Endothelial cell of umbilical vein (primary cell): Measurements from ENCODE around the gene INPP5A. TPM values are rescaled to one million over a fixed set of nuclear protein-coding genes. Genes with fewer than 3 reads are reported as not detected.

ENCODE experiments used
- BruUV-seq: library from RNA; stranded (reverse); fragments of 400-500 nt; replicated peaks from 2 replicates; lab custom pipeline; 2021; lab: Mats Ljungman, UMichigan
- CTCF ChIA-PET: fragments of 300-600, 350-600 bp; sonication (Branson Sonifier 250); formaldehyde crosslinking; loops from one replicate; lab custom pipeline; 2021; ENCODE audit warnings: antibody characterized with exemption, inconsistent platforms; lab: Charles Lee
- POLR2A ChIA-PET: fragments of 300-600, 350-600 bp; sonication (Branson Sonifier 250); formaldehyde crosslinking; loops from one replicate; lab custom pipeline; 2021; ENCODE audit warnings: antibody characterized with exemption, inconsistent platforms; lab: Charles Lee
- DNase-seq: peaks from one replicate; pipeline ENCODE4 v3.0.0-alpha.2; 2011; ENCODE audit warnings: low read depth, low spot score
- FAIRE-seq: peaks from 2 replicates; lab custom pipeline; 2011; peaks lifted over from hg19 to GRCh38; lab: Jason Lieb, UNC
- H2AFZ ChIP-seq: 2 replicates; pipeline ENCODE4 v1.6.0; 2012; ENCODE audit warnings: low read depth, low read length, control low read depth, inconsistent platforms
- H3K27ac ChIP-seq: 2 replicates; pipeline ENCODE4 v1.5.1; 2011; ENCODE audit warnings: low read depth, mild to moderate bottlenecking, control low read depth, low read length, moderate library complexity; ENCODE audit not compliant: insufficient read depth
- H3K27me3 ChIP-seq, 2 experiments: 2 replicates each; pipeline versions ENCODE4 v1.6.0 to v1.6.1; 2011; ENCODE audit warnings: low read length in 2 of 2, mixed read lengths in 1 of 2; ENCODE audit not compliant: control insufficient read depth in 2 of 2, insufficient read depth in 2 of 2
- H3K36me3 ChIP-seq, 2 experiments: 2 replicates in 1 of 2; 3 replicates in 1 of 2; pipeline ENCODE4 v1.5.1; 2011; ENCODE audit warnings: low read length in 2 of 2, mild to moderate bottlenecking in 1 of 2, moderate library complexity in 1 of 2; ENCODE audit not compliant: control insufficient read depth in 2 of 2, insufficient read depth in 2 of 2; ENCODE audit errors: extremely low read depth in 1 of 2
- H3K4me1 ChIP-seq: 3 replicates; pipeline ENCODE4 v1.5.1; 2011; ENCODE audit warnings: mild to moderate bottlenecking, low read length; ENCODE audit not compliant: control insufficient read depth, insufficient read depth; ENCODE audit errors: extremely low read depth
- H3K4me2 ChIP-seq: 2 replicates; pipeline ENCODE4 v1.6.1; 2011; ENCODE audit warnings: low read length, control low read depth, mixed read lengths; ENCODE audit not compliant: insufficient read depth
- H3K4me3 ChIP-seq, 3 experiments: fragments of 200-600 bp in 1 of 3; sonication (generic), shearing (Covaris generic) in 1 of 3; replicated peaks in 1 of 3; 2 replicates each; pipeline ENCODE4 v1.5.1; 2011 to 2016; ENCODE audit warnings: control low read depth in 3 of 3, low read length in 3 of 3, mild to moderate bottlenecking in 2 of 3, inconsistent platforms in 1 of 3, low read depth in 1 of 3, moderate library complexity in 1 of 3; ENCODE audit not compliant: insufficient read depth in 1 of 3
- H3K79me2 ChIP-seq: 2 replicates; pipeline ENCODE4 v1.6.0; 2012; ENCODE audit warnings: low read length, inconsistent platforms; ENCODE audit not compliant: control insufficient read depth, insufficient read depth
- H3K9ac ChIP-seq: replicated peaks from 2 replicates; pipeline ENCODE3; 2011; ENCODE audit warnings: low read length, control low read depth; ENCODE audit not compliant: insufficient read depth; ENCODE audit errors: extremely low read depth
- H3K9me1 ChIP-seq: replicated peaks from 3 replicates; pipeline ENCODE4 v1.6.0; 2011; ENCODE audit warnings: mild to moderate bottlenecking, low read length; ENCODE audit not compliant: control insufficient read depth, insufficient read depth; ENCODE audit errors: extremely low read depth
- H3K9me3 ChIP-seq: replicated peaks from 2 replicates; pipeline ENCODE4 v1.5.1; 2012; ENCODE audit warnings: low read length, inconsistent platforms; ENCODE audit not compliant: control insufficient read depth, insufficient read depth
- H4K20me1 ChIP-seq: replicated peaks from 2 replicates; pipeline ENCODE3; 2011; ENCODE audit warnings: mild to moderate bottlenecking, low read length; ENCODE audit not compliant: control insufficient read depth, insufficient read depth; ENCODE audit errors: extremely low read depth
- EZH2 ChIP-seq: IDR thresholded peaks from 2 replicates; pipeline ENCODE4 v1.6.1; 2012; ENCODE audit warnings: borderline replicate concordance, low read depth, mild to moderate bottlenecking, moderate library complexity, low read length, inconsistent platforms; ENCODE audit not compliant: severe bottlenecking
- FOS ChIP-seq: IDR thresholded peaks from 2 replicates; pipeline ENCODE4 v1.6.1; 2011; ENCODE audit warnings: mild to moderate bottlenecking, low read length, moderate library complexity, borderline replicate concordance; ENCODE audit not compliant: insufficient read depth
- GATA2 ChIP-seq: IDR thresholded peaks from 2 replicates; pipeline ENCODE4 v1.7.0; 2011; ENCODE audit warnings: low read depth, mild to moderate bottlenecking, moderate library complexity, mixed read lengths, low read length; ENCODE audit not compliant: insufficient read length, insufficient read depth
- JUN ChIP-seq: IDR thresholded peaks from 2 replicates; pipeline ENCODE4 v1.6.1; 2011; ENCODE audit warnings: borderline replicate concordance, low read depth; ENCODE audit not compliant: insufficient read length, insufficient read depth
- MAX ChIP-seq: IDR thresholded peaks from 2 replicates; pipeline ENCODE4 v1.6.1; 2011; ENCODE audit not compliant: insufficient read depth, insufficient read length
- MYC ChIP-seq: IDR thresholded peaks from one replicate; pipeline ENCODE4 v1.6.1; 2011; ENCODE audit warnings: mild to moderate bottlenecking, low read depth, low read length
- POLR2A ChIP-seq: IDR thresholded peaks from 2 replicates; pipeline ENCODE4 v1.6.1; 2012; ENCODE audit warnings: low read depth, mild to moderate bottlenecking, control low read depth, low read length
- POLR2AphosphoS5 ChIP-seq: IDR thresholded peaks from 2 replicates; pipeline ENCODE4 v1.6.1; 2012; ENCODE audit warnings: low read depth, mild to moderate bottlenecking, control low read depth, low read length, moderate library complexity; ENCODE audit not compliant: insufficient read depth
- dilution Hi-C: fragments of 300-500 bp; cut with MboI; formaldehyde crosslinking; loops from one replicate; pipeline ENCODE4 v1.15.0; 2019; ENCODE audit warnings: low sequenced_read_pairs; ENCODE audit not compliant: extremely low pct_ligation_motif_present
- intact Hi-C: fragments of 100-400 bp; cut with micrococcal nuclease; formaldehyde crosslinking; loops from one replicate; pipeline ENCODE4 v1.10.0; 2022
- polyA plus RNA-seq, 4 experiments: library from polyadenylated mRNA; depleted of rRNA in 3 of 4; stranded (reverse) in 3 of 4; unstranded in 1 of 4; fragments of >200 nt; gene quantifications; 2 replicates each; pipeline versions ENCODE4 v1.2.1 to v1.2.3, GENCODE V29; 2011 to 2012; ENCODE audit warnings: missing spikeins in 1 of 4
- total RNA-seq: library from RNA; stranded (reverse); gene quantifications from 2 replicates; pipeline ENCODE4 v1.2.3, GENCODE V29; 2021
- TF ChIP-seq, protein P1 (sequence below), 2 donors: IDR thresholded peaks; 1 replicate in 1 of 2; 2 replicates in 1 of 2; pipeline ENCODE4 v1.5.1; 2011; ENCODE audit warnings: low read length in 2 of 2, mild to moderate bottlenecking in 2 of 2, moderate library complexity in 2 of 2, control low read depth in 1 of 2, inconsistent platforms in 1 of 2, low read depth in 1 of 2; ENCODE audit not compliant: insufficient read depth in 1 of 2; ENCODE audit errors: extremely low read depth in 1 of 2

The INPP5A gene
- total and polyA plus RNA-seq, 2 donors (not counting 3 experiments of a cell fraction or from before 2014, with no cell fraction given), result 22.9 to 33.2 TPM

DNA sequence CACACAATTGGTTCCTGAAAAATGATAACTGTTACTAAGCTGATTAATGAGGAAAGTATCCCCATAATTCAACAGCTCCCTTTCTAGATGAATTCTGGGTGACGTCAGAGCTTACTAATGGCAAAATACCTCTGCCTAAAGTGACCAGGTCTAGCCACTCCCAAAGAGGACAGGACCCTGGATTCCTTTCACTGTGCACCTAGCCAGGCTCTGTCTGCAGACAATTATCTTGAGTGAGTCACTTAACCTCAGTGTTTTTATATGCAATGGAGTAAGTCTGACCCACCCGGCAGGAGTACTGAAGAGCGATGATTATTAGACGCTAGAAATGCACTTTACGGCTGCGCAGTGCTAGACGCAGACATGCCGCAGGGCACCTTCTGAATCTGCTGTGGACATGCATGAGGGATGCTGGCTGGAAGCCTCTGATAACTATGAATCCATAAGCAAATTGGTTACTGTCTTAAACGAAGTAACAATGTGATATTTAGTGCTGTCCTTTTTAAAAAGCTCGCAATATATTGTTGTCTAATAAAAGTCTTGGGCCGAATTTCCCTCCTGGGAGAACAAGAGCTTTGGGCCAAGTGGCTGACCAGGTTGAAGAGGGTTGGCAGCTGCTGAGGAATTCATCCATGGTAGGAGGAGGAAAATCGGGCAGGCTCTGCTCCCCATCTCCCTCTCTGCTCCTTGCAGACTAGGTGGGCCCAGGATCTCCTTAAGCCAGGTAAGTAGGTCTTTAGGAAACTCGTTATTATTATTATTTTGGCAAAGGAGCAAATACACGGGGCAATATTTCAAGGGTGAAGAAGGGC lies 4.6 kb upstream of the INPP5A start:
- H3K9me3 ChIP-seq, result no peaks in the 10 kb centered on the region
- no peaks in the 10 kb centered on the region for H3K36me3 ChIP-seq
- DNase-seq (no peak), FAIRE-seq (no peak)
- H2AFZ ChIP-seq, result no peak overlapping the region
- no peak overlapping the region for H3K9ac ChIP-seq
- intact Hi-C loops, result no loop called here
- H4K20me1 ChIP-seq, result no peaks in the 10 kb centered on the region
- BruUV-seq, result no TSS peak
- H3K79me2 ChIP-seq, result peaks cover under 1% of the 10 kb centered on the region
- no peak overlapping the region for H3K27ac ChIP-seq
- TF ChIP-seq EZH2 (no peak), FOS (no peak), POLR2AphosphoS5 (no peak), MAX (no peak), JUN (no peak), POLR2A (no peak), MYC (no peak), GATA2 (no peak)
- TF ChIP-seq, protein P1, sequence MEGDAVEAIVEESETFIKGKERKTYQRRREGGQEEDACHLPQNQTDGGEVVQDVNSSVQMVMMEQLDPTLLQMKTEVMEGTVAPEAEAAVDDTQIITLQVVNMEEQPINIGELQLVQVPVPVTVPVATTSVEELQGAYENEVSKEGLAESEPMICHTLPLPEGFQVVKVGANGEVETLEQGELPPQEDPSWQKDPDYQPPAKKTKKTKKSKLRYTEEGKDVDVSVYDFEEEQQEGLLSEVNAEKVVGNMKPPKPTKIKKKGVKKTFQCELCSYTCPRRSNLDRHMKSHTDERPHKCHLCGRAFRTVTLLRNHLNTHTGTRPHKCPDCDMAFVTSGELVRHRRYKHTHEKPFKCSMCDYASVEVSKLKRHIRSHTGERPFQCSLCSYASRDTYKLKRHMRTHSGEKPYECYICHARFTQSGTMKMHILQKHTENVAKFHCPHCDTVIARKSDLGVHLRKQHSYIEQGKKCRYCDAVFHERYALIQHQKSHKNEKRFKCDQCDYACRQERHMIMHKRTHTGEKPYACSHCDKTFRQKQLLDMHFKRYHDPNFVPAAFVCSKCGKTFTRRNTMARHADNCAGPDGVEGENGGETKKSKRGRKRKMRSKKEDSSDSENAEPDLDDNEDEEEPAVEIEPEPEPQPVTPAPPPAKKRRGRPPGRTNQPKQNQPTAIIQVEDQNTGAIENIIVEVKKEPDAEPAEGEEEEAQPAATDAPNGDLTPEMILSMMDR (IDR thresholded peaks at IDR 0.05; ENCODE audit: extremely low read depth in 1 of 2, insufficient read depth in 1 of 2, low read depth in 1 of 2, low read length in 2 of 2), result no peak
- H3K4me2 ChIP-seq, result no peak overlapping the region
- dilution Hi-C loops, result no loop called here
- ChIA-PET POLR2A (no interaction called here), CTCF (interaction anchor here (0.6 kb wide), 1 partner anchor 137 kb away, joined by 3 read pairs; no protein-coding TSS in a partner anchor)
- H3K4me1 ChIP-seq, result peaks cover 4% of the 10 kb centered on the region
- H3K27me3 ChIP-seq, result peaks cover 3 to 5% of the 10 kb centered on the region in 2 experiments
- H3K9me1 ChIP-seq, result no peaks in the 10 kb centered on the region
- no peak overlapping the region for H3K4me3 ChIP-seq
